DOHH2 (cell line): ENCODE measurements around the gene SNX33.
"Not testable (repeated sequence)": the region's sequence is repeated elsewhere in the genome, so short reads cannot be mapped to it uniquely, and the experiment has no call there.

ENCODE experiments used
- EZH2phosphoT487 ChIP-seq: fragments of 200-600 bp; sonication (generic); IDR thresholded peaks from 2 replicates; pipeline ENCODE4 v1.6.1; 2017; ENCODE audit warnings: borderline replicate concordance, mild to moderate bottlenecking, antibody characterized with exemption, low read length, moderate library complexity, mixed read lengths
- TF ChIP-seq, protein P1 (sequence below): fragments of 200-600 bp; sonication (generic); IDR thresholded peaks from one replicate; pipeline ENCODE4 v1.5.1; 2014; ENCODE audit warnings: antibody characterized with exemption, mild to moderate bottlenecking, low read depth, low read length; ENCODE audit not compliant: poor library complexity, severe bottlenecking

- TF ChIP-seq, protein P1, sequence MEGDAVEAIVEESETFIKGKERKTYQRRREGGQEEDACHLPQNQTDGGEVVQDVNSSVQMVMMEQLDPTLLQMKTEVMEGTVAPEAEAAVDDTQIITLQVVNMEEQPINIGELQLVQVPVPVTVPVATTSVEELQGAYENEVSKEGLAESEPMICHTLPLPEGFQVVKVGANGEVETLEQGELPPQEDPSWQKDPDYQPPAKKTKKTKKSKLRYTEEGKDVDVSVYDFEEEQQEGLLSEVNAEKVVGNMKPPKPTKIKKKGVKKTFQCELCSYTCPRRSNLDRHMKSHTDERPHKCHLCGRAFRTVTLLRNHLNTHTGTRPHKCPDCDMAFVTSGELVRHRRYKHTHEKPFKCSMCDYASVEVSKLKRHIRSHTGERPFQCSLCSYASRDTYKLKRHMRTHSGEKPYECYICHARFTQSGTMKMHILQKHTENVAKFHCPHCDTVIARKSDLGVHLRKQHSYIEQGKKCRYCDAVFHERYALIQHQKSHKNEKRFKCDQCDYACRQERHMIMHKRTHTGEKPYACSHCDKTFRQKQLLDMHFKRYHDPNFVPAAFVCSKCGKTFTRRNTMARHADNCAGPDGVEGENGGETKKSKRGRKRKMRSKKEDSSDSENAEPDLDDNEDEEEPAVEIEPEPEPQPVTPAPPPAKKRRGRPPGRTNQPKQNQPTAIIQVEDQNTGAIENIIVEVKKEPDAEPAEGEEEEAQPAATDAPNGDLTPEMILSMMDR: not testable (repeated sequence)
- TF ChIP-seq EZH2phosphoT487: not testable (repeated sequence)
These were observed 55.9 kb downstream of the SNX33 start for GRCh38 chr15:75703440-75704262.
